IMR-90 (cell line): ENCODE measurements around the gene CRYBB1. TPM values are rescaled to one million over a fixed set of nuclear protein-coding genes. Genes with fewer than 3 reads are reported as not detected.
A peak's percentile ranks its signal among the peaks of the same experiment; 100 is the strongest.

Source experiments
- ATAC-seq: fragments of 200-7000 bp; cut with Tn5 transposase; 2 replicates; pipeline ENCODE4 v1.9.1; 2020; ENCODE audit warnings: low read depth, mild to moderate bottlenecking, moderate library complexity
- BruUV-seq: library from RNA; stranded (reverse); fragments of 400-500 nt; replicated peaks from 2 replicates; lab custom pipeline; 2021; lab: Mats Ljungman, UMichigan
- CTCF ChIA-PET: fragments of 300-600 bp; formaldehyde crosslinking; extraction: SDS; loops from one replicate; lab custom pipeline; 2021; ENCODE audit warnings: antibody characterized with exemption; lab: Yijun Ruan, JAX
- POLR2A ChIA-PET: fragments of 300-600 bp; sonication (Branson Sonifier 250); formaldehyde crosslinking; loops from one replicate; lab custom pipeline; 2022; ENCODE audit warnings: antibody characterized with exemption; ENCODE audit not compliant: unreplicated experiment; lab: Charles Lee
- DNase-seq: peaks from one replicate; pipeline ENCODE4 v3.0.0; 2013
- H2AFZ ChIP-seq: replicated peaks from 2 replicates; pipeline ENCODE3; 2013; ENCODE audit warnings: low read length, mild to moderate bottlenecking; ENCODE audit not compliant: poor library complexity
- H2AK5ac ChIP-seq: 2 replicates; pipeline ENCODE4 v1.6.1; 2013; ENCODE audit warnings: low read depth, low read length, inconsistent platforms
- H2AK9ac ChIP-seq: replicated peaks from 2 replicates; pipeline ENCODE3; 2013; ENCODE audit warnings: mild to moderate bottlenecking, low read depth, low read length, moderate library complexity; ENCODE audit not compliant: poor library complexity
- H2BK120ac ChIP-seq: 2 replicates; pipeline ENCODE4 v1.6.1; 2013; ENCODE audit warnings: low read depth, low read length, inconsistent platforms
- H2BK15ac ChIP-seq: 3 replicates; pipeline ENCODE4 v1.6.1; 2013; ENCODE audit warnings: low read depth, low read length, inconsistent platforms
- H2BK20ac ChIP-seq: 2 replicates; pipeline ENCODE4 v1.6.1; 2013; ENCODE audit warnings: low read depth, mild to moderate bottlenecking, inconsistent platforms, low read length, moderate library complexity
- H2BK5ac ChIP-seq: 2 replicates; pipeline ENCODE4 v1.6.1; 2013; ENCODE audit warnings: mild to moderate bottlenecking, low read depth, low read length, inconsistent platforms; ENCODE audit not compliant: poor library complexity, severe bottlenecking
- H3K14ac ChIP-seq: replicated peaks from 2 replicates; pipeline ENCODE4 v1.6.1; 2013; ENCODE audit warnings: low read depth, low read length, inconsistent platforms
- H3K18ac ChIP-seq: 2 replicates; pipeline ENCODE4 v1.6.1; 2013; ENCODE audit warnings: low read depth, low read length, control low read depth
- H3K23ac ChIP-seq: 2 replicates; pipeline ENCODE4 v1.6.1; 2013; ENCODE audit warnings: low read depth, low read length, inconsistent platforms
- H3K27ac ChIP-seq: 2 replicates; pipeline ENCODE4 v1.5.1; 2013; ENCODE audit warnings: mild to moderate bottlenecking, control low read depth, low read length; ENCODE audit not compliant: insufficient read depth
- H3K27me3 ChIP-seq: 2 replicates; pipeline ENCODE4 v1.6.1; 2013; ENCODE audit warnings: low read length; ENCODE audit not compliant: control insufficient read depth, insufficient read depth
- H3K36me3 ChIP-seq: 2 replicates; pipeline ENCODE4 v1.6.1; 2013; ENCODE audit warnings: low read length, mixed read lengths; ENCODE audit not compliant: control insufficient read depth, insufficient read depth
- H3K4ac ChIP-seq: 2 replicates; pipeline ENCODE4 v1.6.1; 2013; ENCODE audit warnings: low read depth, low read length, inconsistent platforms
- H3K4me1 ChIP-seq: 2 replicates; pipeline ENCODE4 v1.6.1; 2013; ENCODE audit warnings: low read length, mixed read lengths; ENCODE audit not compliant: control insufficient read depth, insufficient read depth
- H3K4me2 ChIP-seq: 2 replicates; pipeline ENCODE4 v1.6.1; 2013; ENCODE audit warnings: low read depth, mild to moderate bottlenecking, control low read depth, low read length, moderate library complexity
- H3K4me3 ChIP-seq: 2 replicates; pipeline ENCODE4 v1.5.1; 2013; ENCODE audit warnings: low read depth, mild to moderate bottlenecking, control low read depth, low read length, moderate library complexity; ENCODE audit not compliant: insufficient read depth
- H3K56ac ChIP-seq: 2 replicates; pipeline ENCODE4 v1.6.1; 2013; ENCODE audit warnings: low read length, inconsistent platforms; ENCODE audit not compliant: insufficient read depth; ENCODE audit errors: extremely low read depth
- H3K79me1 ChIP-seq, 2 experiments: 2 replicates each; pipeline ENCODE4 v1.6.1; 2013; ENCODE audit warnings: low read length in 2 of 2, inconsistent platforms in 1 of 2, low read depth in 1 of 2
- H3K9ac ChIP-seq: 2 replicates; pipeline ENCODE4 v1.6.1; 2013; ENCODE audit warnings: low read depth, low read length, control low read depth
- H3K9me1 ChIP-seq: 2 replicates; pipeline ENCODE4 v1.6.1; 2013; ENCODE audit warnings: low read length, inconsistent platforms; ENCODE audit not compliant: insufficient read depth
- H3K9me3 ChIP-seq: 2 replicates; pipeline ENCODE4 v1.6.1; 2013; ENCODE audit warnings: low read length; ENCODE audit not compliant: control insufficient read depth, insufficient read depth
- H4K20me1 ChIP-seq: 2 replicates; pipeline ENCODE4 v1.6.1; 2013; ENCODE audit warnings: low read length, inconsistent platforms; ENCODE audit not compliant: insufficient read depth
- H4K5ac ChIP-seq: 2 replicates; pipeline ENCODE4 v1.6.1; 2013; ENCODE audit warnings: mild to moderate bottlenecking, low read depth, low read length, control low read depth
- H4K8ac ChIP-seq, 2 experiments: 2 replicates each; pipeline ENCODE4 v1.6.1; 2013; ENCODE audit warnings: low read depth in 2 of 2, low read length in 2 of 2, control low read depth in 1 of 2, inconsistent platforms in 1 of 2
- H4K91ac ChIP-seq: 2 replicates; pipeline ENCODE4 v1.6.1; 2013; ENCODE audit warnings: low read depth, low read length, inconsistent platforms; ENCODE audit not compliant: insufficient read depth
- CEBPB ChIP-seq: IDR thresholded peaks from 2 replicates; pipeline ENCODE4 v1.6.1; 2012; ENCODE audit warnings: low read depth, low read length, improper control_type of control experiment
- CHD1 ChIP-seq: IDR thresholded peaks from 2 replicates; pipeline ENCODE4 v1.6.1; 2012; ENCODE audit warnings: low read depth, low read length, improper control_type of control experiment
- MAFK ChIP-seq: IDR thresholded peaks from 2 replicates; pipeline ENCODE4 v1.6.1; 2012; ENCODE audit warnings: low read depth, low read length, improper control_type of control experiment
- MAZ ChIP-seq: IDR thresholded peaks from 2 replicates; pipeline ENCODE4 v1.6.1; 2012; ENCODE audit warnings: low read depth, mild to moderate bottlenecking, low read length, improper control_type of control experiment, moderate library complexity, borderline replicate concordance
- WGBS, 2 experiments: methylation state at CpG; one replicate each; pipeline versions ENCODE4 v1.1.5 to v1.1.7; 2013; ENCODE audit warnings: missing lambda C conversion rate in 2 of 2; ENCODE audit not compliant: insufficient read length in 1 of 2; ENCODE audit errors: extremely low coverage in 2 of 2; 5-methylcytosine and 5-hydroxymethylcytosine counted together
- dilution Hi-C: fragments of 300-500 bp; cut with HindIII; formaldehyde crosslinking; loops from one replicate; pipeline ENCODE4 v1.14.3; 2018; ENCODE audit warnings: low sequenced_read_pairs; ENCODE audit not compliant: unreplicated experiment
- in situ Hi-C: fragments of 300-500 bp; cut with MboI; formaldehyde crosslinking; loops from 3 replicates; pipeline ENCODE4 v1.14.3; 2019; ENCODE audit warnings: low sequenced_read_pairs, inconsistent platforms, mixed read lengths
- intact Hi-C: fragments of 100-400 bp; cut with micrococcal nuclease; formaldehyde crosslinking; loops from 2 replicates; pipeline ENCODE4 v1.10.0; 2022
- polyA plus RNA-seq, 3 experiments: library from polyadenylated mRNA; depleted of rRNA; stranded (reverse); fragments of >200 nt; gene quantifications; 2 replicates each; pipeline ENCODE4 v1.2.3, GENCODE V29; 2012; ENCODE audit warnings: low replicate concordance in 1 of 3
- total RNA-seq: library from RNA; depleted of rRNA; stranded (reverse); fragments of >200 nt; gene quantifications from 2 replicates; pipeline ENCODE4 v1.2.3, GENCODE V29; 2012

The CRYBB1 gene
- total and polyA plus RNA-seq, 2 of the 4 experiments (the other 2 are of a cell fraction): not detected

DNA sequence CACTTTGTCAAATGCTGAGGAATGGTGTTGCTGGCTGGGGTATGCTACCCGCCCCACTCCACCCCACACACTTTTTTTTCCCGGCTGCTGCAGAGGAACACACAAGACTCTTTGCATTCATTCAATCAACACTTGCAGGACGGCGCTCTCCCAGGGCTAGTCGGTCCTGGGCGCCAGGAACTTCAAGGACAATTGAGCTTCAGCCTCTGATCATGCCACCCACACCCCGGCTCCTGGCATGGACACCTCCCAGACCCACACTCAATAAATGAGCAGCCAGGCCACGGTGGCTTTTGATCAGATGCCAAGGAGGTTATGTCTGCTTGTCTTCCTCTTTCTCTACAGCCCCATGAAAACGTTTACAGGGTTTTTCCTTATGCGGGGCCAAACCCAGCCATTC, 47.7 kb downstream of the CRYBB1 start:
- H3K79me1 ChIP-seq: peaks cover 45 to 87% of the 10 kb centered on the region in 2 experiments
- no peaks in the 10 kb centered on the region for H3K27me3 ChIP-seq
- H3K4ac ChIP-seq: no peak overlapping the region
- DNase-seq (no peak), ATAC-seq (no peak)
- POLR2A ChIA-PET: no interaction called here
- 46% methylated on average over 7 of the region's 10 CpGs; no CpG with 5 or more reads in 1 of the 2 experiments for WGBS, 2 experiments
- peak overlapping the region; percentile 15; the same call in 1 of the 2 replicates for H3K14ac ChIP-seq
- no peak overlapping the region for H2AK9ac ChIP-seq
- no peak overlapping the region for H2AFZ ChIP-seq
- H2BK120ac ChIP-seq: no peak overlapping the region
- H2BK5ac ChIP-seq: no peak overlapping the region
- H4K5ac ChIP-seq: no peak overlapping the region; the same call in 1 of the 2 replicates
- no peak overlapping the region for H2AK5ac ChIP-seq
- no peak overlapping the region for H3K23ac ChIP-seq
- in situ Hi-C loops: no loop called here
- H3K36me3 ChIP-seq: no peaks in the 10 kb centered on the region
- CTCF ChIA-PET: no interaction called here
- no peak overlapping the region for H2BK15ac ChIP-seq
- dilution Hi-C loops: no loop called here
- no peak overlapping the region for H3K4me2 ChIP-seq
- H3K9ac ChIP-seq: no peak overlapping the region
- H2BK20ac ChIP-seq: no peak overlapping the region
- no peak overlapping the region for H3K27ac ChIP-seq
- H3K56ac ChIP-seq: no peak overlapping the region
- no peaks in the 10 kb centered on the region for H3K9me3 ChIP-seq
- H3K4me1 ChIP-seq: peaks cover 6% of the 10 kb centered on the region
- peaks cover 18% of the 10 kb centered on the region for H3K9me1 ChIP-seq
- H4K8ac ChIP-seq: no peak overlapping the region; a peak in 1 of 4 replicates
- intact Hi-C loops: no loop called here
- no peak overlapping the region for H4K91ac ChIP-seq
- no peak overlapping the region for H3K18ac ChIP-seq
- no peak overlapping the region for H3K4me3 ChIP-seq
- H4K20me1 ChIP-seq: peaks cover 37% of the 10 kb centered on the region
- TF ChIP-seq CEBPB (no peak), CHD1 (no peak), MAFK (no peak), MAZ (no peak)
- no TSS peak for BruUV-seq
